ENCODE data around the gene ATP5MC2.
"Not testable (repeated sequence)": the region's sequence is repeated elsewhere in the genome, so short reads cannot be mapped to it uniquely, and the experiment has no call there.

Gene ATP5MC2

DNA sequence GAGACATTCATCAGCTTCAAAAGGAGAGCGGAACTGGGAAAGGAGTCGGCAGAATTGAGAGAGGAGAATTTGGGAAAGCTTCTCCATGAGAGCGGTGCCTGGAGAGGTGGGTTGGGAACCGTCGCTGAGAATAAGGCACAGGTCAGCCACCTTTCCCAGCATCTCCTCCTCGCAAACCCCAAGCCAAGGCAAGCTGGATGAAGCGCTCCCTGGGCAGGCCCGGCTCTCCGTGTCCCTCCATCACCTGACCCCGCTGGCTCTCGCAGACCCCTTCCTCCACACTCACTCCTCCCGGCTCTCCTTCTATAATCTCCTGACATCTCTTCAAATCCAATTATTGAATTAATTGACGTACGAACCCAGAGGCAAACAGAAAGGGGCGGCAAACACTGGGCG lies 18.9 kb upstream of the ATP5MC2 start:
- DNase-seq (ENCODE audit: low spot score), result no peak

DNA sequence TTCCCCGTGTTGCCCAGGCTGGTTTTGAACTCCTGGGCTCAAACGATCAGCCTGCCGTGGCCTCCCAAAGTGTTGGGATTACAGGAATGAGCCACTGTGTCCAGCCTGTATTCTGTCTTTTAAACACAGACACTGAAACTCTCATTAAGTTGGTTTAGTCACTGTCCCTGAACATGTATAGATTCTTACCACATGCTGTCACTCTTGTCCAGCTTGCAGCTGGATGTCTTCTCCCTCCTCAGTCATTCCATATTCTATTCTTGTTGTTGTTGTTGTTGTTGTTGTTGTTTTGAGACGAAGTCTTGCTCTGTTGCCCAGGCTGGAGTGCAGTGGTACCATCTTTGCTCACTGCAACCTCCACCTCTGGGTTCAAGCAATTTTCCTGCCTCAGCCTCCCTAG lies 12.3 kb upstream of the ATP5MC2 start:
- DNase-seq (ENCODE audit: low spot score), result no peak

DNA sequence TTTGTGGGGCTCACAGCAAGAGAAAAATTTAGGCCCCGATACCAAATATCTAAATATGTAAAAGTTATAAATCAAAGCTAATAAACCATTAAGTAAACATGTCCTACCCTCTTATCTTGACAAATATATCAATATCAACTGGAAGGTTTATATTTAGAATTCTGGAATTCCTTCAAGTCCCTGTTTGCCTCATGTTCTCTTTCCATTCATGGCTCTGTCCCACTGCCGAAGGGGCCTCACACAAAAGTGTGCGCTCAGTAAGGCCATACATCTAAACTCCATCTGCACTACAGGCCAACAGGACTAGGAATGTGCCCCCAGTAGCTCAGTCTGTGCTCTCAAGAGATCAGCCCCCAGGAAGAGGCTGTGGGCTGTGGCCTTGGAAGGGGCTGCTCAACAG lies 10.6 kb upstream of the ATP5MC2 start:
- DNase-seq (ENCODE audit: low spot score), result no peak

DNA sequence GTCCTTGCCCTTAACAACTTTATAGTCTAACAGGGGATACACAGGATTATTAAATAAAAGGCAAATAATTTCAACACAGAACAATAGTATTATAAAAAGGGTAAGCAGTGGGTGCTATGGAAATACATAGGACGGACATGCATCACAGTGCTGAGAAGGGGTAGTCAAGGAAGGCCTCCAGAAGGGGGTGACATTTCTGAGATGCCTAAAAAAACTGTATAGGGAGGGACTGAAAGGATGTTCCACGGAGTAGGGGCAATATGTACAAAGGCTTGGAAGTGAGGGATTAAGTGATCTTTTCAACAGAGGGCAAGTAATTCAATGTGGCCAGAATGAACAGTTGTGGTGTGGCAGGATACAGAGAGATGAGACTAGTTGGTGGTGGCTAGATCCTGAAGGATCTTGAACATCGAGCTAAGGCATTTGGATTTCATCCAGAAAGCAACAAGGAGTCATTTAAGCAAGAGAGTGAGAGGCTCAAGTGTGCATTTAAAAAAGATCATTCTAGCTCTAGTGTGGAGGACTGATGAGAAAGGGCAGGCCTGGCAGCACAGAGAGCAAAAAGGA lies 8.9 kb upstream of the ATP5MC2 start:
- no peak for DNase-seq (ENCODE audit: low spot score)

DNA sequence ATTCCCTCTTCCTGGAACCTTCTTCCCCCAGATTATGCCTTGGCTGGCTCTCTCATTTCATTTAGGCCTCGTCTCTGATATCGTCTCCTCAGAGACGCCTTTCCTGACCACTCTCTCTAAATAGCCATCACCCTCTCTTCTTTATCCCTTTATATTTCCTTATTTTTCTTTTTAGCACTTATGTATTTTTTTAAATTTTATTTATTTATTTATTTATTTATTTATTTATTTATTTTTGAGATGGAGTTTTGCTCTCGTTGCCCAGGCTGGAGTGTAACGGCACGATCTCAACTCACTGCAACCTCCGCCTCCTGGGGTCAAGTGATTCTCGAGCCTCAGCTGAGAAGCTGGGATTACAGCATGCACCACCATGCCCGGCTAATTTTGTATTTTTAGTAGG lies 8.1 kb upstream of the ATP5MC2 start:
- no peak for DNase-seq (ENCODE audit: low spot score)

DNA sequence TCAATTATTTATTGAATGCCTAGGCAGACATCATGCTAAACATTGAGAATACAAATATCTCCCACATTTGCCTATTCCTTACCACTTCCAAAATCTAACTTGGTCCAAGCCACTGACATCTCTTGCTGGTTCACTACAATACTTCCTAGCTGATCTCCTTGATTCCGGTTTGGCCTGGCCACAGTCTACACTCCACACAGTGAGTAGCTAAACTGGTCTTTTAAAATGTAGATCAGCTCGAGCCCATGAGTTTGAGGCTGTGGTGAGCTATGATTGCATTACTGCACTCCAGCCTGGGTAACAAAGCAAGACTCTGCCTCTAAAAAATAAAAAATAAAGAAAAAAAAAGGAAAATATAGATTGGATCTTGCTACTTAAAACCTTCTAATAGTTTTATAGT lies 7.6 kb upstream of the ATP5MC2 start:
- DNase-seq (ENCODE audit: low spot score), result no peak

DNA sequence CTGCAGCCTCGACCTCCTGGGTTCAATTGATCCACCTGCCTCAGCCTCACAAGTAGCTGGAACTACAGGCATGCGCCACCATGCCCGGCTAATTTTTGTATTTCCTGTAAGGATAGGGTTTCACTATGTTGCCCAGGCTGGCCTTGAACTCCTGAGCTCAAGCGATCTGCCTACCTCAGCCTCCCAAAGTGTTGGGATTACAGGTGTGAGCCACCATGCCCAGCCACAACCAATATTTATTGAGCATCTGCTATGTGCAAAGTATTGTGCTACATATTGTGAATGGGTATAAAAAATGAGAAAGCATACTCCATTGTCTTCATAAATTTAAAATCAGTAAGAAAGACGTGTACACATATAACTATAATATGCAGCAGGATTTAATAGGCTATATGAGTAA lies 4.2 kb upstream of the ATP5MC2 start:
- not testable (repeated sequence) for DNase-seq (ENCODE audit: low spot score)

DNA sequence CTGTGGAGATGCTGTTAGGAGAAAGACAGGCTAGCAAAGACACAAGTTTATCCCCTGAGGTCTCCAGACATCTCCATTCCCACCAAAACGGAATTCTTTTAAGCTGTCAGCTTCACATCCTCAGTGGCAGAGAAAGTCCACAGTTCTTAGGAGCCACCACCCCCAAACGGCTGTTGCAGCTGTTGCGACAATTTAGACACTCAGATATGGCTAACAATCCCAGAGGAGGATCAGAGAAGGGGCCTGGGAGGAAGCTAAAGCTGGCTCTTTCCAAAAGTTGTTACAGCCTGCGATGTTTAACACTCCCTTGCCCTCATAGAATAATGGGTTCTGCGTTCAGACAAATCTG lies 1.9 kb upstream of the ATP5MC2 start:
- DNase-seq (ENCODE audit: low spot score), result no peak

DNA sequence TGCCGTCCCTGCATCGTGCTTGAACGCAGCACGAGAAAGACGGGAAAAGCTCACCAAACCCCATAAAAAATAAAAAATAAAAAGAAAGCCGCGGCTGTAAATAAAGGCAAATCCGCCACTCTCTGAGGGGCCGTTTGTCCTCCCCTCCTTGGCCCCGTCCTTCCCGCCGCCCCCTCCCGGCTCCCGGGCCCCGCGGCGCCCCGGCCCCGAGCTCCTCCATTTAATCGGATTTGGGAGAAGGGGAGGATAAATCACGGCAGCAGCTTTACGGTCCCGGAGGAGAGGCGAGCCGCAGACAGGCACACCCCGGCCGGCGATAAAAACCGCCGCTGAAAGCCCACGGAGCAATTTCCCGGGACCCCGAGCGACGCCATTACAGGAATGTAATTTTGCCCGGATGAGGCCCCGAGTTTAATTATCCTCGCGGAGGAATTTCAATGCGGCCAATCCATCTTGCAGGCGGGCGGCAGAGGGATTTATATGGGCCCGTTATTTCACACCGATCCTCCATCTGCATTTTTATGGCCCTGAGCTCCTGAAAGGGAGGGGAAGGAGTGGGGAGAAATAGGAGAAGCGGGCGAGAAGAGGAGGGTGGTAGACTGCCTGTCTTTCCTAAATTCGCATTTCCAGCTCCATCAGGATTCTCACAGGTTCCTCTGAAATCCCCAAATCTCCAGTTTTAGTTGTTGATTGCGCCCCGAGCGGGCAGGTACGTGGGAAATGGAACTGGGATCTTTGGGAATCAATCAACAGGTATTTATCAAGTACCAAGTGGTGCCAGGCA lies 1.3 kb upstream of the ATP5MC2 start:
- DNase-seq (ENCODE audit: low spot score), result no peak

DNA sequence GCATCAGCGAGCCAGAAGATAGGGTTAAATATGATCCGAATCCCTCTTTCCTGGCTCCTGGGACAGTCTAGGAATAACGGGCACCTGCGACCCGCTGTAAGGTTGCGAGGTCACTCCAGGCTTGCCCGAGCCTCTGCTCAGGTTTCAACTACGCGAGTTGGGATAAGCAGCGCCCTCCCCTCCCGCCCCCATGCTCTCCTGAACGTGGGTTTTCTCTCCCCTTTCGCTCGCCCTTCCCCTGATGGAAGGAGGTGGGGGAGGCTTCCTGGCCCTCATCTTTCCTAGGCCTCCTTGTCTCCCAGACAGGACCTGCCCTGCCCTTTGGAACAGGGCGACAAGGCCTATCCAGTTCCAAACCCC lies 753 bp upstream of the ATP5MC2 start:
- DNase-seq (ENCODE audit: low spot score), result no peak

DNA sequence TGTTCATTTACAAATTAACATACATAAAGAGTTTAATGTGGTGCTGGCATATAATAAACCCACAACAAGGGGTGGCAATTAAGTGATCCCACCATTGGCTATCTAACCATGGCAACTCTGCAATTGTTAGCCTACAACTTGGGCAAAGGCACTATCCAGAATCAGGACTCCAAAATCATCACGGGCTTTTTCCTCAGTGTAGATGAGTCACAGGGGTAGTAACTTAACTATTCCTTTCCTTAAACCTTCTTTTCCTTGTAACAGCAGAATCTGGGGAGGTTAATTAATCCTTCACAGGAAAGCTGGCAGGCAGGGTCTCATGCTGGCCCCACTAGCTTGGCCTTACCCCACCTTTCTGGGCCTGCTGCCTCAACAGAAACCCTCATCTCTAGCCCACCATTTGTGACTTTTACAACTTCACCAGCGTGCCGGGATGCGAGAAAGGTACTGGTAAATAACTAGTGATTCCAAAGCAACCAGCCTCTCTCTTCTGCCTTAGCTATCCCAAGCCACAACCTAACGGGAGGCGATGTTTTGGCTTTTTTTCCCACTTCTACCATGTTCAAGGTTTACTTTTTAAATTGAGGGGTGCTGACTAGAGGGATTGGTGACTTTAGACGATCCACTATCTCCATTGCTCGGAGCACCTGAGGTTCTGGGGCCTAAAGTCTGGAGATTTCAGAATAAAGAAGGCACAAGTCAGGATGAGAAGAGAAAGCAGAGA lies 744 bp downstream of the ATP5MC2 start:
- DNase-seq (ENCODE audit: low spot score), result no peak

DNA sequence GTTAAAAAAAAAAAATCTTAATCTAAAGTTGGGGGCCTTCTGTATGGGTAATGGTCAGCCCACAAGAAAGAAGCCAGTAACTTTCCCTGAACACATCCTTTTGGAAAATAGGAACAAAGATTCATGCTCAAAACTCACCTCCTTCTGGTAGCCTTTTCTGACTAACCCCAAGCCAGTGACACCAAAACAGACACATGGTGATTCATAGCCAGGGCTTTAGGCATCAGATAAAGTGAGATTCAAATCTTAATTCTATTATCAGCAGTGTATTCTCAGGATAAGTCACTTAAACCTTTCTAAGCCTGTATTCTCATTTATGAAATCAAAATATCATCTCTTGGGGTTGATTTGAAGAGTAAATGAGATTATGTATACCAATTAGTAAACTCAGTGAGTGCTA lies 4.9 kb downstream of the ATP5MC2 start:
- DNase-seq (ENCODE audit: low spot score), result no peak

DNA sequence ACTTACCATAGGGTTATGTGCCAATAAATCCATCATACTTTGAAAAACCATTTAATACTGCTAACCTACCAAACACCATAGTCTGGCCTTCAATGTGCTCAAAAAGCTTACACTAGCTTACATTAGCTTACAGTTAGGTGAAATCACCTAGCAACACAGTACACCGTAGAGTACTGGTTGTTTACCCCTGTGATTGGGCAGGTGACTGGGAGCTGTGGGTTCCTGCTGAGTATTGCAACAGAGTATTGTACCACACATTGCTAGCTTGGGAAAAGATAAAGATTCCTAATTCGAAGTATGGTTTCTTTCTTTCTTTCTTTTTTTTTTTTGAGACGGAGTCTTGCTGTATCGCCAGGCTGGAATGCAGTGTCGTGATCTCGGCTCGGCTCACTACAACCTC lies 5.6 kb downstream of the ATP5MC2 start:
- DNase-seq (ENCODE audit: low spot score), result no peak

DNA sequence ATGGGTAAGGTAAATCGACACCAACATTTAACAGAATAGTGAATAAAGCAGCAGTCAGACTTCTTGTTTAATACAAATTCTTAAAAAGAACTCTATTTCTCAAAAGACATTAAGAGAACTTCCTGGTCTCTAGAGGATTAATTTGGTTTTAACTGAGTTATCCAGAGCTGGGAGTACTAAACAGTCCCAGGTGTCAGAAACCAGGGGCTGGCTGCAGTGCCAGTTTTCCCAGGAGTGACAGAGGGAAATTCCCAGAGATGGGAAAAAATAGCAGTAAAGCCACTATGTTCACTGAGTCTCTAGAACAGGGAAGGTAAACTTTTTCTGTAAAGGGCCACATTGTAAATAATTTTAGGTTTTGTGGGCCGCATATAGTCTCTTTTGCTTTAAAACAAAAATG lies 8.8 kb downstream of the ATP5MC2 start:
- no peak for DNase-seq (ENCODE audit: low spot score)

DNA sequence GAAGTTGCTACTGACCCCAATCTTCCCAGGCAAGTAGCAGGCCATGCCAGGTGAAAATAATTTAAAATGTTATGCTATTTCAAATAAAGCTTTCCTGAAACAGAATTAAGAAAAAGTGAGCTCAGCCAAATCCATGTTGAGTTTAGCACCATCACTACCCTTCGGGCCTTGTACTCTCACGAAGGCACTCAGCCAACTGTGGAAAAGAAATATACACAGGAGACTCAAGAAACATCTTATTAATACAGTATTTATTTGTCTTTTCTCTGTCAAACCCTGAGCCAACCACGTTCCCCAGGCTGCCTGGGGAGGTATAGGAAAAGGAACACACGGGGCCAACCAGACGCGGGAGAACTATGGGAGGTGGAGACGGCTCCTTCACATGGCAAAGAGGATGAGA lies 10.9 kb downstream of the ATP5MC2 start:
- no peak for DNase-seq (ENCODE audit: low spot score)

DNA sequence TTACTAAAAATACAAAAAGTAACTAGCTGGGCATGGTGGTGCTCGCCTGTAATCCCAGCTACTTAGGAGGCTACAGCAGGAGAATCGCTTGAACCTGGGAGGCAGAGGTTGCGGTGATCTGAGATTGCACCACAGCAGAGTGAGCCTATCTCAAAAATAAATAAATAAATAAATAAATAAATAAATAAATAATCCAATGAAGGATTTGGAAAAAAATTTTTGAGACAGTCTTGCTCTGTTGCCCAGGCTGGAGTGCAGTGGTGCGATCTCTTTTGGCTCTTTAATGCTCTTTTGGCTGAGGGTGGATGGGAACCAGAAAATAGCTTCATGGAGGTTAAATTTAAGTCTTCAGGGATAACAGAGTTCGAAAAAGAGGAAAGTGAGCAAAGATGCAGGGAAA lies 11.7 kb downstream of the ATP5MC2 start:
- DNase-seq (ENCODE audit: low spot score), result no peak

DNA sequence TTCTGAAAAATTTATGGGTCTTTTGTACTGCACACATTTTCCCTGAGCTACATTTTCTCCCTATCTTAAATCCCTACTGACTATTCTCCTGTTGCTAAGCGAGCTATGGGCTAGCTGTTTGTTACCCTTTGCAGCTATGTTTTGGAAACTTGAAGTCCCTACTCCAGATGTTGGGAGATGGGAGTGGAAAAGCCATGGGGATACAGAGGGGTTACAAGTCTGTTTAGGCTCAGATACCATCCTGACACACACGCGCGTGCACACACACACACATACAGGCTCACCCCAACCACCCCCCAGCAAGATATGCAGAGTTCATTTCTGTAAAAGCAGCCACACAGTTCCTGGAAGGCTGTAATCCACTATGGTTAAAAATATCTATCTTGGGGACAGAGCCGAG lies 15.8 kb downstream of the ATP5MC2 start:
- no peak for DNase-seq (ENCODE audit: low spot score)

DNA sequence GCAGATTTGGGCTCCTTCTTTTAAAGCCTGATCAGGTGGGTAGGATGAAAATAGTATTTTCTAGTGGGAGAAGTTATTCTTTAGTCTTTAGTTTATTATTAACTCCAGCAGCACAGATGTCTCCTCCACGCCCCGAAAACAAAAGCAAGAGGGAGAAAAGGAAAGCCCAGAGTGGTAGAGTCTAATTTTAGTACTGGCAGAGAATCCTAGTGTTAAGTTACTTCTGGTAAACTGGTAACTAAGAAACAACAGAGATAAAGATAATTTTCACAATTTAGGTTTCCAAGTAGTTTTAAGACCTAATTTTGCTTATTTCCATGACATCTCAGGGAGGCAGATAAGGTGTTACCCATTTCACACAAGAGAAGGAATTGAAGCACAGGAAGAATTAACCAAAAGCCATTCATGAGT lies 16.3 kb downstream of the ATP5MC2 start:
- no peak for DNase-seq (ENCODE audit: low spot score)

DNA sequence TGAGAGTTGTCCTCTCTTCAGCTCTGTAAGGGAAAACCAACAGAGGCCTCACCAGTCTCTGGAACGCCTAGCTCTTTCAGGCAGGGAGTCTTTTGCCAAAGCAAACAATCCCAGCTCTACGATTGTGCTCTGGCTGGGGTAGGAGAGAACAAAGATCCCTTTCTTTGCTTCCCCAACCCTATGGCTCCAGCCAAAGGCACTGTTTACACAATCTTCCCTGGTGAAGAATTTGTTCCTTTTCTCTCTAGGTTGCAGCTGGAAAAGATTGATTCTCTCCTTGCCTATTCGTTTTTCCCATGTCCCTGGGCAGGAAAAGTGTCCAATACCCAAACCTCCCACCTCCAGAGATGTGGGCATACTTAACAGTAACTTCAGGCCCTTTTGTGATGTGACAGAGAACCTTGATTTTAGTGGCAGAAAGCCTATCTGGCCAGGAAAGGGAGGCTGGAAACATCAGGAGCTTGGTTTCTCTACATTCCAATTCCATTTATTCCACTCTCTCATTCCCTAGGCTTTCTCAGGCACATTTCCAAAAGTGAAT lies 16.8 kb downstream of the ATP5MC2 start:
- DNase-seq (ENCODE audit: low spot score), result no peak

DNA sequence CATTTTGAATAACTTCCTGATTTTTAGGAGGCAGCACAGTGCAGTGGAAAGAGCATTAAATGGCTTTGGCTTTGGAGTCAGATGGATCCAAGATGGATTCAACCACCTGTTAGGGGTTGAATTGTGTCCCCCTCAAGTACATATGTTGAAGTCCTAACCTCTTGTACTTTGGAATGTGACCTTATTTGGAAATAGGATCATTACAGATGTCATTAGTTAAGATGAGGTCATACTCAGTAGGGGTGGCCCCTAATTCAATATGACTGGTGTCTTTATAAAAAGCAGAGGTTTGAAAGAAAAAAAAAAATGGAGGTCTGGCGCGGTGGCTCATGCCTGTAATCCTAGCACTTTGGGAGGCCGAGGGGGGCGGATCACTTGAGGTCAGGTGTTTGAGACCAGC lies 18.8 kb downstream of the ATP5MC2 start:
- DNase-seq (ENCODE audit: low spot score), result no peak

DNA sequence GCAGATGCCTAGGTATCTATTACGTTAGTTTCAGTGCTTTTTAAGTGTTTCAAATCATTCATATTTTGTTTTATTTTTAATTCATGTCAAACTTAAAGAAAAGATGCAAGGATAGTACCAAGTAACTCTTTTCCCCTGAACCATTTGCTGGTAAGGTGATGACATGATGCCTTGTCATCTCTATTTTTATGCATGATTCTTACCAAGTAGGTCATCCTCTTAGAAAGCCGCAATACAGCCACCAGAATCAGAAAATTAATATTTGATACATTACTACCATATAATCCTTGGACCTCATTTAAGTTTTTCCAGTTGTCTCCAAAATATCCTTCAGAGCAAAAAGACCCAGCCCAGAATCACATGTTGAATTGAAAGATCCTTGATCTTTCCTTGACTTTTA lies 22.3 kb downstream of the ATP5MC2 start:
- no peak for DNase-seq (ENCODE audit: low spot score)

DNA sequence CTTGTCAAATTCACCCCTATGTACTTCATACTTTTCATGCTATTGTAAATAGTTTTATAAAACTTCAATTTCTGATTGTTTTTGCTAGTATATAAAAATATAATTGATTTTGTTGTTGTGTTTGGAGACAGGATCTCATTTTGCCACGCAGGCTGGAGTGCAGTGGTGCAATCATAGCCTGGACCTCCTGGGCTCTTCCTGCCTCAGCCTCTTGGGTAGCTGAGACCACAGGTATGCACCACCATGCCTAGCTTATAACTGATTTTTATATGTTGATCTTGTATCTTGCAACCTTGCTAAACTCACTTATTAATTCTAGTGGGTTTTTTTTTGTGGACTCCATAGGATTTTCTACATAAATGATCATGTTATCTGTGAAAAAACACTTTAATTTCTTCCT lies 23.5 kb downstream of the ATP5MC2 start:
- no peak for DNase-seq (ENCODE audit: low spot score)

DNA sequence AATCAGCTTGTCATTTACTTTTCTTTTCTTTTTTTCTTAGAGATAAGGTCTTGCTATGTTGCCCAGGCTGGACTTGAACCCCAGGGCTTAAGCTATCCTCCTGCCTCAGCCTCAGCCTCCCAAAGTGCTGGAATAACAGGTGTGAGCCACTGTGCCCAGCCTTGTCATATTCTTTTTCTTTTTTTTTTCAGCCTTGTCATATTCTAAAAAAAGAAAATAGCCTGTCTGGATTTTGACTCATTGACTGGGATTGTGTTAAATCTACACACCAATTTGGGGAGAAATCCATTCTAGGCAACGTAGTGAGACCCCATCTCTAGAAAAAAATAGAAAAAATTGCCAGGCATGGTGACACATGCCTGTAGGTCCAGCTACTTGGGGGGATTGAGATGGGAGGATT lies 24.1 kb downstream of the ATP5MC2 start:
- DNase-seq (ENCODE audit: low spot score), result no peak
